ENCODE results near the gene BHLHE40. TPM values are rescaled to one million over a fixed set of nuclear protein-coding genes. Genes with fewer than 3 reads are reported as not detected.
A peak's percentile ranks its signal among the peaks of the same experiment; 100 is the strongest.

Gene BHLHE40
- total RNA-seq, 4 donors from 2014 or later: 13.1 to 28.5 (median 20.2) TPM

- intact Hi-C loops (cut with DNase I): no loop called here
- WGBS, 2 donors: 49 to 65% methylated on average over 16 of the region's 16 CpGs
Observed at GRCh38 chr3:4983739-4984510, 4.7 kb downstream of the BHLHE40 start.

GRCh38 chr3:4984511-4984864 is 5.3 kb downstream of the BHLHE40 start:
- Histone ChIP-seq H3K36me3 (no peaks in the 10 kb centered on the region), H3K4me3 (replicated peaks in 1 of 3) (peak overlapping the region in 1 of 3 donors; percentile 3), H3K27me3 (no peaks in the 10 kb centered on the region), H3K4me1 (peaks cover 47 to 75% of the 10 kb centered on the region in 2 donors), H3K27ac (peak overlapping the region; percentile 93 to 100 (median 98)), H3K9me3 (no peaks in the 10 kb centered on the region)
- intact Hi-C loops (cut with DNase I): no loop called here
- no peak for TF ChIP-seq POLR2A (IDR thresholded peaks at IDR 0.05)
- no peak for TF ChIP-seq CTCF (IDR thresholded peaks at IDR 0.05)
- WGBS, 2 donors: 67 to 79% methylated on average over 9 of the region's 9 CpGs
- DNase-seq: no peak

More at GRCh38 chr3:4983739-4984510, 4.7 kb downstream of the BHLHE40 start:
- Histone ChIP-seq H3K36me3 (no peaks in the 10 kb centered on the region), H3K4me3 (replicated peaks in 1 of 3) (peak overlapping the region in 1 of 3 donors; percentile 3), H3K9me3 (no peaks in the 10 kb centered on the region), H3K27me3 (no peaks in the 10 kb centered on the region), H3K4me1 (peaks cover 47 to 69% of the 10 kb centered on the region in 2 donors), H3K27ac (peak overlapping the region; percentile 93 to 100 (median 98))
- no peak for DNase-seq
- TF ChIP-seq CTCF (IDR thresholded peaks at IDR 0.05): no peak
- TF ChIP-seq POLR2A (IDR thresholded peaks at IDR 0.05): no peak

- TF ChIP-seq CTCF (IDR thresholded peaks at IDR 0.05) (no peak), POLR2A (IDR thresholded peaks at IDR 0.05) (no peak)
- peak overlapping the region; percentile 93 to 100 (median 98) for H3K27ac ChIP-seq
- H3K27me3 ChIP-seq: no peaks in the 10 kb centered on the region
- WGBS, 2 donors: 74 to 78% methylated on average over 10 of the region's 10 CpGs
- peak; percentile 25 to 29 for DNase-seq
- H3K4me1 ChIP-seq: peaks cover 45 to 77% of the 10 kb centered on the region in 2 donors
- H3K36me3 ChIP-seq: no peaks in the 10 kb centered on the region
- H3K4me3 ChIP-seq (replicated peaks in 1 of 3): no peak overlapping the region
- intact Hi-C loops (cut with DNase I): no loop called here
- H3K9me3 ChIP-seq: no peaks in the 10 kb centered on the region
Observed at GRCh38 chr3:4985330-4986174, 6.3 kb downstream of the BHLHE40 start.

- Histone ChIP-seq H3K4me1 (peaks cover 38 to 70% of the 10 kb centered on the region in 2 donors), H3K36me3 (no peaks in the 10 kb centered on the region), H3K9me3 (no peaks in the 10 kb centered on the region), H3K27ac (peak overlapping the region; percentile 93 to 100 (median 98)), H3K4me3 (replicated peaks in 1 of 3) (peak overlapping the region in 2 of 3 donors; percentile 7 to 21), H3K27me3 (no peaks in the 10 kb centered on the region)
- TF ChIP-seq CTCF (IDR thresholded peaks at IDR 0.05) (no peak), POLR2A (IDR thresholded peaks at IDR 0.05) (no peak)
- intact Hi-C loops (cut with DNase I): no loop called here
- WGBS, 2 donors: 27% methylated on average over 13 of the region's 13 CpGs
- peak; percentile 41 to 44 for DNase-seq
Observed at GRCh38 chr3:4986175-4986781, 7.0 kb downstream of the BHLHE40 start.
